ENCODE results near the gene FDCSP. TPM values are rescaled to one million over a fixed set of nuclear protein-coding genes. Genes with fewer than 3 reads are reported as not detected.

The FDCSP gene
- polyA plus RNA-seq, 1 of the 3 experiments (the other 2 are of a cell fraction), result not detected

DNA sequence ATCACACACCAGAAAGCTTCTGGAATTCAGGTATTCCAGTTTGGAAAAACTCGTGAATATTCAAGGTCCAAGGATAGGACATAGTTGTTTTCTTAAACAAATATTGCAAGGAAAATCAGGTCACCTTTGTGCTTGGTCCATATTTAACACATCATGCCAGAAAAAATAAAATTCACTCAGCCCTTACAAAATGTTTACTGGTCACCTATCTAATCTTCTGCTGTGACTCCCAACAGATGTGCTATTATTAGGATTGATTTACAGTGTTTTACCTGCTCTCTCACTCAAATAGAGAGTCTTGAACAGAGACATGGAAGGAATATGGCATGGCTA lies 26.0 kb downstream of the FDCSP start (continued):
- no peak for TF ChIP-seq EP300 (IDR thresholded peaks at IDR 0.05; ENCODE audit: borderline replicate concordance in 1 of 2, low read depth in 1 of 2, low read length in 1 of 2)

GRCh38 chr4:70269674-70270073 lies 43.8 kb downstream of the FDCSP start:
- Histone ChIP-seq H3K9me3 (no peaks in the 10 kb centered on the region), H4K20me1 (ENCODE audit: insufficient read depth) (no peaks in the 10 kb centered on the region), H3K36me3 (replicated peaks in 1 of 2; ENCODE audit: control insufficient read depth in 1 of 2, insufficient read depth in 2 of 2, low read length in 1 of 2) (no peaks in the 10 kb centered on the region), H3K27ac (ENCODE audit: low read depth in 2 of 2, low read length in 1 of 2) (no peak overlapping the region), H3K9ac (no peak overlapping the region), H3K27me3 (ENCODE audit: insufficient read depth) (no peaks in the 10 kb centered on the region), H3K79me2 (ENCODE audit: insufficient read depth) (no peaks in the 10 kb centered on the region), H2AFZ (ENCODE audit: low read depth) (0 out of 2 replicates have a peak overlapping the region, but pooled peaks have one; percentile 56), H3F3A (replicated peaks; ENCODE audit: insufficient read depth) (no peaks in the 10 kb centered on the region), H3K4me1 (ENCODE audit: control insufficient read depth in 1 of 2, insufficient read depth in 2 of 2, low read depth in 1 of 2, low read length in 1 of 2) (no peaks in the 10 kb centered on the region), H3K9me2 (no peaks in the 10 kb centered on the region), H3K4me2 (no peak overlapping the region), H3K4me3 (ENCODE audit: low read depth in 2 of 2, low read length in 1 of 2) (no peak overlapping the region)
- DNase-seq, result peak; percentile 2
- ChIA-PET POLR2A (no interaction called here), CTCF (interaction anchor here (0.8 to 2.0 kb wide), 4 partner anchors 15 to 43 kb away, joined by 3 to 5 read pairs (median 4); no protein-coding TSS in a partner anchor)
- WGBS (ENCODE audit: low lambda C conversion rate), result 0% methylated on average over 1 of the region's 1 CpG
- TF ChIP-seq SIN3A (IDR thresholded peaks at IDR 0.05; ENCODE audit: borderline replicate concordance, low read depth, low read length) (no peak), RFX5 (IDR thresholded peaks at IDR 0.05; ENCODE audit: low read length) (no peak), NRF1 (IDR thresholded peaks at IDR 0.05; ENCODE audit: low read depth, low read length) (no peak), JUND (IDR thresholded peaks at IDR 0.05) (no peak), FOSL2 (IDR thresholded peaks at IDR 0.05; ENCODE audit: borderline replicate concordance, low read depth) (no peak), EZH2phosphoT487 (IDR thresholded peaks at IDR 0.05; ENCODE audit: borderline replicate concordance, low read depth) (no peak), RAD21 (IDR thresholded peaks at IDR 0.05; ENCODE audit: low read length) (peak; percentile 30; the same call in 1 of the 2 replicates), USF2 (IDR thresholded peaks at IDR 0.05; ENCODE audit: borderline replicate concordance, low read depth, low read length) (no peak), PBX3 (IDR thresholded peaks at IDR 0.05) (no peak), FOXJ3 (CRISPR knock-in tag; IDR thresholded peaks at IDR 0.05) (no peak), REST (IDR thresholded peaks at IDR 0.05; ENCODE audit: low read depth, low read length) (no peak), YY1 (IDR thresholded peaks at IDR 0.05; ENCODE audit: low read depth) (peak; percentile 76; the same call in 1 of the 2 replicates), USF1 (IDR thresholded peaks at IDR 0.05; ENCODE audit: borderline replicate concordance, low read depth) (no peak), FOXM1 (IDR thresholded peaks at IDR 0.05; ENCODE audit: low read depth) (no peak), GATA2 (CRISPR knock-in tag; IDR thresholded peaks at IDR 0.05) (no peak), CHD2 (IDR thresholded peaks at IDR 0.05; ENCODE audit: low read length, partially characterized antibody) (no peak), GABPA (IDR thresholded peaks at IDR 0.05; ENCODE audit: low read depth) (no peak)
- TF ChIP-seq, protein P1, sequence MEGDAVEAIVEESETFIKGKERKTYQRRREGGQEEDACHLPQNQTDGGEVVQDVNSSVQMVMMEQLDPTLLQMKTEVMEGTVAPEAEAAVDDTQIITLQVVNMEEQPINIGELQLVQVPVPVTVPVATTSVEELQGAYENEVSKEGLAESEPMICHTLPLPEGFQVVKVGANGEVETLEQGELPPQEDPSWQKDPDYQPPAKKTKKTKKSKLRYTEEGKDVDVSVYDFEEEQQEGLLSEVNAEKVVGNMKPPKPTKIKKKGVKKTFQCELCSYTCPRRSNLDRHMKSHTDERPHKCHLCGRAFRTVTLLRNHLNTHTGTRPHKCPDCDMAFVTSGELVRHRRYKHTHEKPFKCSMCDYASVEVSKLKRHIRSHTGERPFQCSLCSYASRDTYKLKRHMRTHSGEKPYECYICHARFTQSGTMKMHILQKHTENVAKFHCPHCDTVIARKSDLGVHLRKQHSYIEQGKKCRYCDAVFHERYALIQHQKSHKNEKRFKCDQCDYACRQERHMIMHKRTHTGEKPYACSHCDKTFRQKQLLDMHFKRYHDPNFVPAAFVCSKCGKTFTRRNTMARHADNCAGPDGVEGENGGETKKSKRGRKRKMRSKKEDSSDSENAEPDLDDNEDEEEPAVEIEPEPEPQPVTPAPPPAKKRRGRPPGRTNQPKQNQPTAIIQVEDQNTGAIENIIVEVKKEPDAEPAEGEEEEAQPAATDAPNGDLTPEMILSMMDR (IDR thresholded peaks at IDR 0.05), result peak; percentile 35
- TF ChIP-seq, protein P2, sequence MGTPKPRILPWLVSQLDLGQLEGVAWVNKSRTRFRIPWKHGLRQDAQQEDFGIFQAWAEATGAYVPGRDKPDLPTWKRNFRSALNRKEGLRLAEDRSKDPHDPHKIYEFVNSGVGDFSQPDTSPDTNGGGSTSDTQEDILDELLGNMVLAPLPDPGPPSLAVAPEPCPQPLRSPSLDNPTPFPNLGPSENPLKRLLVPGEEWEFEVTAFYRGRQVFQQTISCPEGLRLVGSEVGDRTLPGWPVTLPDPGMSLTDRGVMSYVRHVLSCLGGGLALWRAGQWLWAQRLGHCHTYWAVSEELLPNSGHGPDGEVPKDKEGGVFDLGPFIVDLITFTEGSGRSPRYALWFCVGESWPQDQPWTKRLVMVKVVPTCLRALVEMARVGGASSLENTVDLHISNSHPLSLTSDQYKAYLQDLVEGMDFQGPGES (IDR thresholded peaks at IDR 0.05; ENCODE audit: low read depth, low read length), result no peak

All from SK-N-SH (cell line).